Measurements from ENCODE around the gene EBNA1BP2.

DNA sequence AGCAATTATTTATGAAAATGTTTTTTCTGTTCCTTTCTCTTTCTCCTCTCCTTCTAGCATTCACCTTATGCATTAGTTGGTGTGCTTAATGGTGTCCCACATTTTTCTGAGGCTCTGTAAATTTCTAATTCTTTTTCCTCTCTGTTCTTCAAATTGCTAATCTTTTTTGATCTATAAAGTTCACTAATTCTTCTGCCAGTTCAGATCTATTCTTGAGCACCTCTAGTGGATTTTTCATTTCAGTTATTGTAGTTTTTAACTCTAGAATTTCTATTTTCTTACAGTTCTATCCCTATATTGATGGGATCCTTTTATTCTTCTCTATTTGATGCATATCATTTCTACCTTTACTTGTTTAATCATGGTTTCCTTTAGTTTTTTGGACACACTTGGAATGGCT is 22.4 kb upstream of the EBNA1BP2 start:
- TF ChIP-seq, protein P1, sequence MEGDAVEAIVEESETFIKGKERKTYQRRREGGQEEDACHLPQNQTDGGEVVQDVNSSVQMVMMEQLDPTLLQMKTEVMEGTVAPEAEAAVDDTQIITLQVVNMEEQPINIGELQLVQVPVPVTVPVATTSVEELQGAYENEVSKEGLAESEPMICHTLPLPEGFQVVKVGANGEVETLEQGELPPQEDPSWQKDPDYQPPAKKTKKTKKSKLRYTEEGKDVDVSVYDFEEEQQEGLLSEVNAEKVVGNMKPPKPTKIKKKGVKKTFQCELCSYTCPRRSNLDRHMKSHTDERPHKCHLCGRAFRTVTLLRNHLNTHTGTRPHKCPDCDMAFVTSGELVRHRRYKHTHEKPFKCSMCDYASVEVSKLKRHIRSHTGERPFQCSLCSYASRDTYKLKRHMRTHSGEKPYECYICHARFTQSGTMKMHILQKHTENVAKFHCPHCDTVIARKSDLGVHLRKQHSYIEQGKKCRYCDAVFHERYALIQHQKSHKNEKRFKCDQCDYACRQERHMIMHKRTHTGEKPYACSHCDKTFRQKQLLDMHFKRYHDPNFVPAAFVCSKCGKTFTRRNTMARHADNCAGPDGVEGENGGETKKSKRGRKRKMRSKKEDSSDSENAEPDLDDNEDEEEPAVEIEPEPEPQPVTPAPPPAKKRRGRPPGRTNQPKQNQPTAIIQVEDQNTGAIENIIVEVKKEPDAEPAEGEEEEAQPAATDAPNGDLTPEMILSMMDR (conservative IDR thresholded peaks at IDR 0.05 in 1 of 2, IDR thresholded peaks at IDR 0.05 in 1 of 2; ENCODE audit: extremely low read depth in 1 of 2, insufficient read depth in 1 of 2, low read depth in 1 of 2, low read length in 2 of 2) = no peak
- no peak for TF ChIP-seq EZH2 (IDR thresholded peaks at IDR 0.05; ENCODE audit: borderline replicate concordance, low read length)
